H1 (cell line): Measurements from ENCODE around the gene PAX3. TPM values are rescaled to one million over a fixed set of nuclear protein-coding genes. Genes with fewer than 3 reads are reported as not detected.
A peak's percentile ranks its signal among the peaks of the same experiment; 100 is the strongest.

Experiments used
- ATF2 ChIP-seq: IDR thresholded peaks from 2 replicates; pipeline ENCODE4 v1.6.1; 2012; ENCODE audit warnings: low read length, inconsistent platforms
- CBX8 ChIP-seq: fragments of 300-800, 300-1000 bp; sonication (generic); IDR thresholded peaks from 2 replicates; pipeline ENCODE4 v1.7.1; 2016; ENCODE audit warnings: low read depth, low read length, borderline replicate concordance
- CTBP2 ChIP-seq: IDR thresholded peaks from 2 replicates; pipeline ENCODE4 v1.7.0; 2011; ENCODE audit warnings: borderline replicate concordance, mild to moderate bottlenecking, moderate library complexity, mixed read lengths, low read length; ENCODE audit not compliant: insufficient read depth, insufficient read length
- EP300 ChIP-seq, 2 experiments: IDR thresholded peaks; 1 replicate in 1 of 2; 2 replicates in 1 of 2; pipeline ENCODE4 v1.6.1; 2011 to 2012; ENCODE audit warnings: low read depth in 2 of 2, low read length in 2 of 2, mild to moderate bottlenecking in 2 of 2, borderline replicate concordance in 1 of 2, inconsistent platforms in 1 of 2, moderate library complexity in 1 of 2
- POLR2A ChIP-seq, 2 experiments: IDR thresholded peaks; 1 replicate in 1 of 2; 2 replicates in 1 of 2; pipeline ENCODE4 v1.6.1; 2011; ENCODE audit warnings: low read depth in 2 of 2, low read length in 2 of 2, mild to moderate bottlenecking in 2 of 2; ENCODE audit errors: control extremely low read depth in 1 of 2
- SRF ChIP-seq: IDR thresholded peaks from 2 replicates; pipeline ENCODE4 v1.6.1; 2011; ENCODE audit warnings: mild to moderate bottlenecking, low read depth, low read length, moderate library complexity
- TAF7 ChIP-seq: optimal IDR thresholded peaks from 2 replicates; pipeline ENCODE3; 2011; ENCODE audit warnings: low read depth, mild to moderate bottlenecking, inconsistent platforms, low read length, moderate library complexity, borderline replicate concordance
- TBP ChIP-seq: IDR thresholded peaks from 2 replicates; pipeline ENCODE4 v1.6.1; 2011; ENCODE audit warnings: low read depth, low read length, improper control_type of control experiment
- polyA plus RNA-seq, 7 experiments: library from polyadenylated mRNA; depleted of rRNA in 3 of 7; stranded (reverse) in 5 of 7; unstranded in 2 of 7; fragments of >200 nt in 5 of 7; fragments of 200-250 nt in 2 of 7; gene quantifications; 1 replicate in 5 of 7; 2 replicates in 1 of 7; 4 replicates in 1 of 7; pipeline versions ENCODE4 v1.2.1 to v1.2.3, GENCODE V29; 2011 to 2013; ENCODE audit warnings: missing spikeins in 2 of 7, mixed read lengths in 2 of 7
- total RNA-seq: library from RNA; stranded (reverse); fragmentation: NEBNext Ultra II Directional; extraction: Animal tissue kit (Norgen Biotek cat#: 25700); gene quantifications from 2 replicates; pipeline ENCODE4 v1.2.1, GENCODE V29; 2021

PAX3 gene
- total and polyA plus RNA-seq, 2 of the 8 experiments (the other 6 are each of a cell fraction or from before 2014, with no cell fraction given) = 0.33 TPM; not detected in 1

- TF ChIP-seq ATF2 = no peak
- no peak for TF ChIP-seq TBP
- TF ChIP-seq EP300 (IDR thresholded peaks at IDR 0.05; ENCODE audit: borderline replicate concordance in 1 of 2, low read depth in 2 of 2, low read length in 2 of 2) = no peak
- TF ChIP-seq TAF7 = no peak
- no peak for TF ChIP-seq SRF
- peak; percentile 56; the same call in 1 of the 2 replicates for TF ChIP-seq CBX8
- no peak for TF ChIP-seq POLR2A (IDR thresholded peaks at IDR 0.05; ENCODE audit: control extremely low read depth in 1 of 2, low read depth in 2 of 2, low read length in 2 of 2)
- no peak for TF ChIP-seq CTBP2
Measured at GRCh38 chr2:222309766-222310165, 11.0 kb upstream of the PAX3 start (continued).
